Measurements from ENCODE around the gene GPS1.

GRCh38 chr17:82017612-82018151, 34.0 kb upstream of the GPS1 start:
- TF ChIP-seq, protein P1, sequence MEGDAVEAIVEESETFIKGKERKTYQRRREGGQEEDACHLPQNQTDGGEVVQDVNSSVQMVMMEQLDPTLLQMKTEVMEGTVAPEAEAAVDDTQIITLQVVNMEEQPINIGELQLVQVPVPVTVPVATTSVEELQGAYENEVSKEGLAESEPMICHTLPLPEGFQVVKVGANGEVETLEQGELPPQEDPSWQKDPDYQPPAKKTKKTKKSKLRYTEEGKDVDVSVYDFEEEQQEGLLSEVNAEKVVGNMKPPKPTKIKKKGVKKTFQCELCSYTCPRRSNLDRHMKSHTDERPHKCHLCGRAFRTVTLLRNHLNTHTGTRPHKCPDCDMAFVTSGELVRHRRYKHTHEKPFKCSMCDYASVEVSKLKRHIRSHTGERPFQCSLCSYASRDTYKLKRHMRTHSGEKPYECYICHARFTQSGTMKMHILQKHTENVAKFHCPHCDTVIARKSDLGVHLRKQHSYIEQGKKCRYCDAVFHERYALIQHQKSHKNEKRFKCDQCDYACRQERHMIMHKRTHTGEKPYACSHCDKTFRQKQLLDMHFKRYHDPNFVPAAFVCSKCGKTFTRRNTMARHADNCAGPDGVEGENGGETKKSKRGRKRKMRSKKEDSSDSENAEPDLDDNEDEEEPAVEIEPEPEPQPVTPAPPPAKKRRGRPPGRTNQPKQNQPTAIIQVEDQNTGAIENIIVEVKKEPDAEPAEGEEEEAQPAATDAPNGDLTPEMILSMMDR (IDR thresholded peaks at IDR 0.05), result no peak
- TF ChIP-seq POLR2A (IDR thresholded peaks at IDR 0.05), result no peak

Measured in suprapubic skin (tissue), 3 donors.